ENCODE results near the gene DCANP1.
A peak's percentile ranks its signal among the peaks of the same experiment; 100 is the strongest.

Gene DCANP1

GRCh38 chr5:135439231-135440205, 7.6 kb downstream of the DCANP1 start:
- no peak for DNase-seq

GRCh38 chr5:135438636-135439221, 8.4 kb downstream of the DCANP1 start:
- DNase-seq, result no peak

- no peak for DNase-seq
Measured at GRCh38 chr5:135437796-135438560, 9.2 kb downstream of the DCANP1 start.

- DNase-seq, result no peak
Measured at GRCh38 chr5:135437422-135437795, 9.7 kb downstream of the DCANP1 start.

- DNase-seq, result no peak
Measured at GRCh38 chr5:135436951-135437418, 10.2 kb downstream of the DCANP1 start.

GRCh38 chr5:135435467-135436330, 11.4 kb downstream of the DCANP1 start:
- DNase-seq, result no peak

- DNase-seq, result no peak
Measured at GRCh38 chr5:135434591-135435466, 12.3 kb downstream of the DCANP1 start.

GRCh38 chr5:135433681-135434426, 13.3 kb downstream of the DCANP1 start:
- no peak for DNase-seq

GRCh38 chr5:135432113-135432512, 15.0 kb downstream of the DCANP1 start:
- no peak for DNase-seq

GRCh38 chr5:135430135-135430437, 17.1 kb downstream of the DCANP1 start:
- DNase-seq, result no peak

- DNase-seq, result no peak
Measured at GRCh38 chr5:135429301-135430134, 17.6 kb downstream of the DCANP1 start.

- no peak for DNase-seq
Measured at GRCh38 chr5:135428586-135428985, 18.6 kb downstream of the DCANP1 start.

GRCh38 chr5:135426102-135427082, 20.8 kb downstream of the DCANP1 start:
- peak; percentile 16 for DNase-seq

GRCh38 chr5:135425641-135426040, 21.5 kb downstream of the DCANP1 start:
- DNase-seq, result no peak

- DNase-seq, result no peak
Measured at GRCh38 chr5:135423846-135424168, 23.3 kb downstream of the DCANP1 start.

GRCh38 chr5:135423146-135423845, 23.9 kb downstream of the DCANP1 start:
- DNase-seq, result no peak

- DNase-seq, result no peak
Measured at GRCh38 chr5:135422419-135422818, 24.7 kb downstream of the DCANP1 start.

- DNase-seq, result no peak
Measured at GRCh38 chr5:135417083-135417482, 30.1 kb downstream of the DCANP1 start.

All from NCI-H2227 treated with DMSO at 0.1 percent for 48 hours (cell line).